ENCODE results near the gene AKT1S1.
"Not testable (repeated sequence)": the region's sequence is repeated elsewhere in the genome, so short reads cannot be mapped to it uniquely, and the experiment has no call there.

The AKT1S1 gene

GRCh38 chr19:49877020-49877878 is at the start of gene AKT1S1, which contains the start of gene TBC1D17:
Gene AKT1S1, minus strand, starts transcription at chr19:49877355. Its CDS starts 4,060 bp downstream, at chr19:49873295.
Gene TBC1D17, plus strand, starts transcription at chr19:49877702. Its CDS starts 22 bp downstream, at chr19:49877724.
- peak; percentile 98 for DNase-seq

- DNase-seq = no peak
Measured at GRCh38 chr19:49926515-49926914, 49.4 kb upstream of the AKT1S1 start.

- DNase-seq = no peak
Measured at GRCh38 chr19:49925486-49925885, 48.3 kb upstream of the AKT1S1 start.

- not testable (repeated sequence) for DNase-seq
Measured at GRCh38 chr19:49924881-49925210, 47.7 kb upstream of the AKT1S1 start.

GRCh38 chr19:49924004-49924880 is 47.1 kb upstream of the AKT1S1 start:
- DNase-seq = no peak

GRCh38 chr19:49923055-49924003 is 46.2 kb upstream of the AKT1S1 start:
- no peak for DNase-seq

GRCh38 chr19:49921871-49922795 is 45.0 kb upstream of the AKT1S1 start:
- no peak for DNase-seq

- no peak for DNase-seq
Measured at GRCh38 chr19:49920624-49921363, 43.6 kb upstream of the AKT1S1 start.

GRCh38 chr19:49918089-49918488 is 40.9 kb upstream of the AKT1S1 start:
- DNase-seq = no peak

- no peak for DNase-seq
Measured at GRCh38 chr19:49916839-49917733, 39.9 kb upstream of the AKT1S1 start.

GRCh38 chr19:49915271-49915670 is 38.1 kb upstream of the AKT1S1 start:
- DNase-seq = no peak

GRCh38 chr19:49913720-49914119 is 36.6 kb upstream of the AKT1S1 start:
- DNase-seq = no peak

- no peak for DNase-seq
Measured at GRCh38 chr19:49912965-49913685, 36.0 kb upstream of the AKT1S1 start.

- no peak for DNase-seq
Measured at GRCh38 chr19:49911381-49912145, 34.4 kb upstream of the AKT1S1 start.

- no peak for DNase-seq
Measured at GRCh38 chr19:49910179-49910578, 33.0 kb upstream of the AKT1S1 start.

- no peak for DNase-seq
Measured at GRCh38 chr19:49908480-49909420, 31.6 kb upstream of the AKT1S1 start.

Data from SHP77 (cell line).